GM19035 (cell line): ENCODE data around the gene GBX2.

Experiments
- ATAC-seq: cut with Tn5 transposase; IDR thresholded peaks from one replicate; pipeline ENCODE4 v1.9.1; 2021; ENCODE audit not compliant: unreplicated experiment

The GBX2 gene

GRCh38 chr2:236184701-236185100, 16.5 kb upstream of the GBX2 start:
- no peak for ATAC-seq

GRCh38 chr2:236180831-236181453, 12.8 kb upstream of the GBX2 start:
- ATAC-seq: no peak

- ATAC-seq: no peak
Measured at GRCh38 chr2:236180076-236180816, 12.1 kb upstream of the GBX2 start.

- ATAC-seq: no peak
Measured at GRCh38 chr2:236179236-236180075, 11.3 kb upstream of the GBX2 start.

GRCh38 chr2:236178890-236179235, 10.7 kb upstream of the GBX2 start:
- ATAC-seq: no peak

- ATAC-seq: no peak
Measured at GRCh38 chr2:236177967-236178889, 10.0 kb upstream of the GBX2 start.

- ATAC-seq: no peak
Measured at GRCh38 chr2:236177604-236177966, 9.4 kb upstream of the GBX2 start.

GRCh38 chr2:236176951-236177350, 8.8 kb upstream of the GBX2 start:
- no peak for ATAC-seq

GRCh38 chr2:236176417-236176816, 8.2 kb upstream of the GBX2 start:
- ATAC-seq: no peak

GRCh38 chr2:236175548-236176150, 7.5 kb upstream of the GBX2 start:
- ATAC-seq: no peak

- ATAC-seq: no peak
Measured at GRCh38 chr2:236173729-236174607, 5.8 kb upstream of the GBX2 start.

GRCh38 chr2:236173036-236173728, 5.0 kb upstream of the GBX2 start:
- no peak for ATAC-seq

- no peak for ATAC-seq
Measured at GRCh38 chr2:236172255-236173035, 4.3 kb upstream of the GBX2 start.

GRCh38 chr2:236171680-236172254, 3.6 kb upstream of the GBX2 start:
- no peak for ATAC-seq

- no peak for ATAC-seq
Measured at GRCh38 chr2:236171181-236171679, 3.0 kb upstream of the GBX2 start.

GRCh38 chr2:236170590-236171165, 2.5 kb upstream of the GBX2 start:
- no peak for ATAC-seq
